K562 (cell line): ENCODE measurements around the gene QSOX2. TPM values are rescaled to one million over a fixed set of nuclear protein-coding genes. Genes with fewer than 3 reads are reported as not detected.

Source experiments
- ARID1B ChIP-seq: fragments of 450-650 bp; IDR thresholded peaks from 2 replicates; pipeline ENCODE4 v1.6.1; 2016; ENCODE audit warnings: antibody characterized with exemption, mild to moderate bottlenecking, inconsistent platforms
- MGA ChIP-seq: fragments of 450-650 bp; IDR thresholded peaks from 2 replicates; pipeline ENCODE4 v1.6.1; 2016; ENCODE audit warnings: mild to moderate bottlenecking, moderate library complexity
- MNT ChIP-seq, 2 experiments: fragments of 450-650 bp; conservative IDR thresholded peaks; 2 replicates each; pipeline ENCODE4 v1.6.1; 2017; ENCODE audit warnings: mild to moderate bottlenecking in 2 of 2, moderate library complexity in 2 of 2
- NUFIP1 ChIP-seq: fragments of 450-650 bp; IDR thresholded peaks from 2 replicates; pipeline ENCODE4 v1.6.1; 2018; ENCODE audit not compliant: partially characterized antibody
- RCOR1 ChIP-seq, 2 experiments: IDR thresholded peaks; 2 replicates each; pipeline ENCODE4 v1.6.1; 2012; ENCODE audit warnings: low read depth in 2 of 2, low read length in 2 of 2, borderline replicate concordance in 1 of 2, improper control_type of control experiment in 1 of 2
- SMARCA4 ChIP-seq: fragments of 450-650 bp; IDR thresholded peaks from 2 replicates; pipeline ENCODE4 v1.6.1; 2016
- TRIM24 ChIP-seq, 2 experiments: fragments of 450-650 bp; IDR thresholded peaks; 2 replicates each; pipeline ENCODE4 v1.6.1; 2016
- ZBTB11 ChIP-seq, 3 experiments: fragments of 200-800 bp in 1 of 3; fragments of 250-450 bp in 1 of 3; fragments of 450-650 bp in 1 of 3; sonication (Bioruptor Pico) in 1 of 3; sonication (Bioruptor generic) in 1 of 3; formaldehyde crosslinking in 1 of 3; IDR thresholded peaks; 2 replicates each; pipeline versions ENCODE4 v1.6.1 to v1.8.0; 2016 to 2022; ENCODE audit warnings: mild to moderate bottlenecking in 2 of 3, missing genetic modification characterization in 2 of 3, missing compliant biosample characterization in 1 of 3, moderate library complexity in 1 of 3
- ZNF445 ChIP-seq: fragments of 250-450 bp; sonication (Bioruptor Pico); IDR thresholded peaks from 2 replicates; pipeline ENCODE4 v1.4.0; 2020; ENCODE audit warnings: low read depth, mild to moderate bottlenecking, moderate library complexity
- polyA plus RNA-seq, 8 experiments: library from polyadenylated mRNA; depleted of rRNA in 4 of 8; stranded (reverse) in 5 of 8; unstranded in 3 of 8; fragments of >200 nt; fragmentation: Nextera tagmentation in 2 of 8; fragmentation: Illumina TruSeq in 1 of 8; extraction: Ambion mirVana in 2 of 8; extraction: Trizol in 1 of 8; gene quantifications; 2 replicates each; pipeline versions ENCODE4 v1.2.1 to v1.2.3, GENCODE V29; 2011 to 2014; ENCODE audit warnings: inconsistent platforms in 1 of 8, missing spikeins in 1 of 8
- total RNA-seq, 7 experiments: library from RNA; depleted of rRNA in 6 of 7; stranded (reverse); fragments of >200 nt in 6 of 7; fragmentation: Illumina TruSeq in 2 of 7; extraction: Trizol in 2 of 7; gene quantifications; 2 replicates each; pipeline versions ENCODE4 v1.2.1 to v1.2.3, GENCODE V29; 2011 to 2021; ENCODE audit warnings: low replicate concordance in 1 of 7

QSOX2 gene
- total and polyA plus RNA-seq, 9 of the 15 experiments (the other 6 are each of a cell fraction or from before 2014, with no cell fraction given), result 0.51 to 23.7 (median 12.7) TPM

GRCh38 chr9:136220017-136220729, 25.4 kb downstream of the QSOX2 start (continued):
- TF ChIP-seq MNT (conservative IDR thresholded peaks at IDR 0.05) (peak; percentile 40 to 78; a peak in 2 of 4 replicates), NUFIP1 (no peak), ZNF445 (no peak), TRIM24 (IDR thresholded peaks at IDR 0.05) (0 out of 4 replicates have a peak, but pooled peaks of 1 of the 2 experiments have one; percentile 35), SMARCA4 (peak; percentile 74), RCOR1 (IDR thresholded peaks at IDR 0.05; ENCODE audit: borderline replicate concordance in 1 of 2, low read depth in 2 of 2, low read length in 2 of 2) (peak in 1 of 2 experiments; percentile 43; a peak in 1 of 4 replicates), ZBTB11 (CRISPR knock-in tag; IDR thresholded peaks at IDR 0.05) (peak in 1 of 3 experiments; percentile 69; a peak in 2 of 6 replicates), MGA (peak; percentile 87), ARID1B (peak; percentile 62; the same call in 1 of the 2 replicates)
